Parathyroid adenoma (tissue), 2 donors: ENCODE measurements around the gene KIAA0319L.

Experiments used
- H2AFZ ChIP-seq: fragments of 300-600 bp; sonication (generic); one replicate; pipeline ENCODE4 v1.7.0; 2017; ENCODE audit warnings: antibody characterized with exemption, mild to moderate bottlenecking
- H3K27ac ChIP-seq: fragments of 300-600 bp; sonication (generic); one replicate; pipeline ENCODE4 v1.7.0; 2017
- H3K27me3 ChIP-seq: fragments of 300-600 bp; sonication (generic); one replicate; pipeline ENCODE4 v1.7.0; 2017; ENCODE audit warnings: low read length; ENCODE audit not compliant: control insufficient read depth, insufficient read depth
- H3K36me3 ChIP-seq: fragments of 300-600 bp; sonication (generic); one replicate; pipeline ENCODE4 v1.7.0; 2017; ENCODE audit warnings: low read length; ENCODE audit not compliant: control insufficient read depth, insufficient read depth
- H3K4me1 ChIP-seq: fragments of 300-600 bp; sonication (generic); one replicate; pipeline ENCODE4 v1.7.0; 2017; ENCODE audit warnings: control low read depth
- H3K4me2 ChIP-seq: fragments of 300-600 bp; sonication (generic); one replicate; pipeline ENCODE4 v1.7.0; 2017; ENCODE audit warnings: low read length
- H3K4me3 ChIP-seq: fragments of 300-600 bp; sonication (generic); one replicate; pipeline ENCODE4 v1.7.0; 2017; ENCODE audit warnings: low read depth, low read length
- H3K79me2 ChIP-seq: fragments of 300-600 bp; sonication (generic); one replicate; pipeline ENCODE4 v1.7.0; 2017; ENCODE audit warnings: control low read depth
- H3K9ac ChIP-seq: fragments of 300-600 bp; sonication (generic); one replicate; pipeline ENCODE4 v1.7.0; 2017; ENCODE audit warnings: mild to moderate bottlenecking
- H3K9me3 ChIP-seq: fragments of 300-600 bp; sonication (generic); one replicate; pipeline ENCODE4 v1.7.0; 2017; ENCODE audit warnings: low read length; ENCODE audit not compliant: control insufficient read depth
- CTCF ChIP-seq: fragments of 300-600 bp; sonication (generic); IDR thresholded peaks from one replicate; pipeline ENCODE4 v1.7.0; 2017; ENCODE audit warnings: antibody characterized with exemption, mild to moderate bottlenecking
- donor health status: primary hyperparathyroidism.

KIAA0319L gene

GRCh38 chr1:35497571-35497970 is 59.6 kb downstream of the KIAA0319L start:
- H2AFZ ChIP-seq: no peak overlapping the region
- no peak overlapping the region for H3K4me3 ChIP-seq
- no peak for TF ChIP-seq CTCF
- H3K9me3 ChIP-seq: no peaks in the 10 kb centered on the region
- no peak overlapping the region for H3K27ac ChIP-seq
- no peak overlapping the region for H3K9ac ChIP-seq
- no peaks in the 10 kb centered on the region for H3K79me2 ChIP-seq
- peaks cover 5% of the 10 kb centered on the region for H3K4me1 ChIP-seq
- H3K36me3 ChIP-seq: no peaks in the 10 kb centered on the region
- H3K4me2 ChIP-seq: no peak overlapping the region
- H3K27me3 ChIP-seq: no peaks in the 10 kb centered on the region

- Histone ChIP-seq H3K9me3 (no peaks in the 10 kb centered on the region), H3K27ac (no peak overlapping the region), H3K4me1 (no peaks in the 10 kb centered on the region), H3K9ac (no peak overlapping the region), H3K27me3 (no peaks in the 10 kb centered on the region), H2AFZ (no peak overlapping the region), H3K79me2 (peaks cover 3% of the 10 kb centered on the region), H3K4me3 (no peak overlapping the region), H3K36me3 (no peaks in the 10 kb centered on the region), H3K4me2 (no peak overlapping the region)
- no peak for TF ChIP-seq CTCF
Observed at GRCh38 chr1:35490250-35490649, 67.0 kb downstream of the KIAA0319L start.

- H3K36me3 ChIP-seq: no peaks in the 10 kb centered on the region
Observed at GRCh38 chr1:35488336-35488735, 68.9 kb downstream of the KIAA0319L start.

GRCh38 chr1:35486858-35487408 is 70.3 kb downstream of the KIAA0319L start:
- Histone ChIP-seq H3K79me2 (peaks cover 3% of the 10 kb centered on the region), H3K9ac (no peak overlapping the region), H2AFZ (no peak overlapping the region), H3K27ac (no peak overlapping the region), H3K27me3 (no peaks in the 10 kb centered on the region), H3K4me3 (no peak overlapping the region), H3K9me3 (no peaks in the 10 kb centered on the region), H3K4me2 (no peak overlapping the region), H3K4me1 (no peaks in the 10 kb centered on the region), H3K36me3 (no peaks in the 10 kb centered on the region)
- no peak for TF ChIP-seq CTCF

More at GRCh38 chr1:35488336-35488735, 68.9 kb downstream of the KIAA0319L start:
- peak overlapping the region; percentile 59 for H3K27ac ChIP-seq
- no peak overlapping the region for H2AFZ ChIP-seq
- no peak overlapping the region for H3K9ac ChIP-seq
- no peak overlapping the region for H3K4me3 ChIP-seq
- H3K9me3 ChIP-seq: no peaks in the 10 kb centered on the region
- H3K4me1 ChIP-seq: no peaks in the 10 kb centered on the region
- TF ChIP-seq CTCF: no peak
- H3K4me2 ChIP-seq: no peak overlapping the region
- no peaks in the 10 kb centered on the region for H3K27me3 ChIP-seq
- H3K79me2 ChIP-seq: peaks cover 3% of the 10 kb centered on the region

- Histone ChIP-seq H3K79me2 (no peaks in the 10 kb centered on the region), H3K4me3 (no peak overlapping the region), H3K4me2 (no peak overlapping the region), H3K36me3 (no peaks in the 10 kb centered on the region), H3K27ac (no peak overlapping the region), H2AFZ (no peak overlapping the region), H3K9ac (no peak overlapping the region), H3K4me1 (peaks cover under 1% of the 10 kb centered on the region), H3K9me3 (no peaks in the 10 kb centered on the region), H3K27me3 (no peaks in the 10 kb centered on the region)
- TF ChIP-seq CTCF: no peak
Observed at GRCh38 chr1:35481229-35481628, 76.0 kb downstream of the KIAA0319L start.
